H9 (cell line): Measurements from ENCODE around the gene SYNGAP1. TPM values are rescaled to one million over a fixed set of nuclear protein-coding genes. Genes with fewer than 3 reads are reported as not detected.

ENCODE experiments used
- DNase-seq: peaks from one replicate; pipeline ENCODE4 v3.0.0-alpha.2; 2017
- H2AFZ ChIP-seq: one replicate; pipeline ENCODE4 v1.6.1; 2013; ENCODE audit warnings: mild to moderate bottlenecking, low read length, control low read depth, moderate library complexity
- H2AK5ac ChIP-seq: 2 replicates; pipeline ENCODE4 v1.6.1; 2013; ENCODE audit warnings: low read length, control low read depth, mixed read lengths; ENCODE audit not compliant: insufficient read length
- H2BK120ac ChIP-seq: one replicate; pipeline ENCODE4 v1.6.1; 2013; ENCODE audit warnings: low read depth, mild to moderate bottlenecking, low read length, control low read depth, inconsistent platforms; ENCODE audit not compliant: poor library complexity, severe bottlenecking
- H2BK12ac ChIP-seq: 2 replicates; pipeline ENCODE4 v1.6.1; 2013; ENCODE audit warnings: low read length, control low read depth, mixed read lengths, low read depth; ENCODE audit not compliant: insufficient read length
- H2BK15ac ChIP-seq: 2 replicates; pipeline ENCODE4 v1.6.1; 2013; ENCODE audit warnings: low read depth, low read length, control low read depth
- H2BK20ac ChIP-seq: one replicate; pipeline ENCODE4 v1.6.1; 2013; ENCODE audit warnings: low read depth, mild to moderate bottlenecking, low read length, control low read depth, inconsistent platforms; ENCODE audit not compliant: poor library complexity, severe bottlenecking
- H2BK5ac ChIP-seq: 2 replicates; pipeline ENCODE4 v1.6.1; 2013; ENCODE audit warnings: low read length, control low read depth, mixed read lengths; ENCODE audit not compliant: insufficient read length
- H3K14ac ChIP-seq: 2 replicates; pipeline ENCODE4 v1.6.1; 2013; ENCODE audit warnings: low read length, control low read depth; ENCODE audit not compliant: insufficient read depth
- H3K18ac ChIP-seq: 2 replicates; pipeline ENCODE4 v1.6.1; 2013; ENCODE audit warnings: low read depth, mild to moderate bottlenecking, mixed read lengths, low read length, control low read depth; ENCODE audit not compliant: insufficient read length
- H3K23ac ChIP-seq: 2 replicates; pipeline ENCODE4 v1.6.1; 2013; ENCODE audit warnings: low read length, control low read depth, mixed read lengths, low read depth; ENCODE audit not compliant: insufficient read length
- H3K23me2 ChIP-seq: 2 replicates; pipeline ENCODE4 v1.6.1; 2013; ENCODE audit warnings: low read depth, mild to moderate bottlenecking, mixed read lengths, low read length, control low read depth; ENCODE audit not compliant: insufficient read length, poor library complexity, severe bottlenecking
- H3K27ac ChIP-seq: 2 replicates; pipeline ENCODE4 v1.5.1; 2013; ENCODE audit warnings: low read length, control low read depth, mixed read lengths, low read depth; ENCODE audit not compliant: insufficient read length
- H3K27me3 ChIP-seq: 2 replicates; pipeline ENCODE4 v1.6.1; 2013; ENCODE audit warnings: low read length, control low read depth, inconsistent platforms; ENCODE audit not compliant: insufficient read depth
- H3K4ac ChIP-seq: 2 replicates; pipeline ENCODE4 v1.6.1; 2013; ENCODE audit warnings: low read depth, mild to moderate bottlenecking, control low read depth, inconsistent platforms, low read length, moderate library complexity
- H3K4me1 ChIP-seq: 2 replicates; pipeline ENCODE4 v1.6.1; 2013; ENCODE audit warnings: low read length, control low read depth, inconsistent platforms; ENCODE audit not compliant: insufficient read depth
- H3K4me2 ChIP-seq: 2 replicates; pipeline ENCODE4 v1.6.1; 2013; ENCODE audit warnings: low read length, control low read depth, mixed read lengths; ENCODE audit not compliant: insufficient read length, insufficient read depth
- H3K56ac ChIP-seq: 2 replicates; pipeline ENCODE4 v1.6.1; 2013; ENCODE audit warnings: low read depth, mild to moderate bottlenecking, mixed read lengths, low read length, control low read depth; ENCODE audit not compliant: insufficient read length
- H3K79me1 ChIP-seq: 2 replicates; pipeline ENCODE4 v1.6.1; 2013; ENCODE audit warnings: low read depth, mild to moderate bottlenecking, moderate library complexity, low read length, control low read depth, inconsistent platforms; ENCODE audit not compliant: insufficient read depth, poor library complexity, severe bottlenecking
- H3K79me2 ChIP-seq: 2 replicates; pipeline ENCODE4 v1.6.1; 2013; ENCODE audit warnings: low read length, control low read depth, inconsistent platforms; ENCODE audit not compliant: insufficient read depth
- H3K9ac ChIP-seq: 2 replicates; pipeline ENCODE4 v1.6.1; 2013; ENCODE audit warnings: low read length, control low read depth, mixed read lengths; ENCODE audit not compliant: insufficient read length; ENCODE audit errors: extremely low read depth
- H3K9me3 ChIP-seq: one replicate; pipeline ENCODE4 v1.6.1; 2013; ENCODE audit warnings: low read depth, low read length, inconsistent platforms; ENCODE audit not compliant: control insufficient read depth
- H3T11ph ChIP-seq: one replicate; pipeline ENCODE4 v1.6.1; 2013; ENCODE audit warnings: mild to moderate bottlenecking, low read length, control low read depth, inconsistent platforms
- H4K20me1 ChIP-seq: one replicate; pipeline ENCODE4 v1.6.1; 2013; ENCODE audit not compliant: control insufficient read depth, insufficient read length, insufficient read depth
- H4K5ac ChIP-seq: 2 replicates; pipeline ENCODE4 v1.6.1; 2013; ENCODE audit warnings: low read depth, mild to moderate bottlenecking, mixed read lengths, low read length, control low read depth; ENCODE audit not compliant: insufficient read length
- H4K8ac ChIP-seq: replicated peaks from 2 replicates; pipeline ENCODE4 v1.6.1; 2013; ENCODE audit warnings: low read length, control low read depth, mixed read lengths, low read depth; ENCODE audit not compliant: insufficient read length
- H4K91ac ChIP-seq: 2 replicates; pipeline ENCODE4 v1.6.1; 2013; ENCODE audit warnings: low read depth, mild to moderate bottlenecking, moderate library complexity, mixed read lengths, low read length, control low read depth; ENCODE audit not compliant: insufficient read length
- H3K27ac Mint-ChIP-seq, 3 experiments: 2 replicates in 2 of 3; 3 replicates in 1 of 3; pipeline ENCODE4 v1.8.0; 2020 to 2021; ENCODE audit warnings: mixed read lengths in 3 of 3, mild to moderate bottlenecking in 1 of 3, moderate library complexity in 1 of 3
- H3K27me3 Mint-ChIP-seq: 2 replicates; pipeline ENCODE4 v1.8.0; 2021; ENCODE audit warnings: low read depth, mild to moderate bottlenecking, moderate library complexity, mixed read lengths
- H3K36me3 Mint-ChIP-seq, 3 experiments: 2 replicates in 2 of 3; 3 replicates in 1 of 3; pipeline ENCODE4 v1.8.0; 2020 to 2021; ENCODE audit warnings: low read depth in 3 of 3, mixed read lengths in 3 of 3; ENCODE audit not compliant: insufficient read depth in 1 of 3
- H3K4me1 Mint-ChIP-seq, 2 experiments: 2 replicates each; pipeline ENCODE4 v1.8.0; 2020; ENCODE audit warnings: mixed read lengths in 2 of 2
- H3K4me3 Mint-ChIP-seq, 2 experiments: 2 replicates in 1 of 2; 3 replicates in 1 of 2; pipeline ENCODE4 v1.8.0; 2020 to 2021; ENCODE audit warnings: mild to moderate bottlenecking in 2 of 2, mixed read lengths in 2 of 2, moderate library complexity in 1 of 2
- H3K9me3 Mint-ChIP-seq, 2 experiments: 2 replicates in 1 of 2; 3 replicates in 1 of 2; pipeline ENCODE4 v1.8.0; 2020; ENCODE audit warnings: mild to moderate bottlenecking in 2 of 2, mixed read lengths in 2 of 2, moderate library complexity in 1 of 2
- CTCF ChIP-seq: fragments of 200-600 bp; sonication (generic); conservative IDR thresholded peaks from 3 replicates; pipeline ENCODE4 v1.8.0; 2021; ENCODE audit warnings: antibody characterized with exemption, mild to moderate bottlenecking
- WGBS: extraction: QIAGEN DNeasy Blood & Tissue Kit; methylation state at CpG from one replicate; pipeline ENCODE4 v1.1.7; 2013; ENCODE audit warnings: missing lambda C conversion rate, low lambda C conversion rate, mixed read lengths; ENCODE audit not compliant: insufficient read length; ENCODE audit errors: extremely low coverage; 5-methylcytosine and 5-hydroxymethylcytosine counted together
- total RNA-seq: library from RNA; stranded (reverse); gene quantifications from 2 replicates; pipeline ENCODE4 v1.2.1, GENCODE V29; 2021

Gene SYNGAP1
- total RNA-seq, 1 experiment from 2014 or later = 121 TPM

DNA sequence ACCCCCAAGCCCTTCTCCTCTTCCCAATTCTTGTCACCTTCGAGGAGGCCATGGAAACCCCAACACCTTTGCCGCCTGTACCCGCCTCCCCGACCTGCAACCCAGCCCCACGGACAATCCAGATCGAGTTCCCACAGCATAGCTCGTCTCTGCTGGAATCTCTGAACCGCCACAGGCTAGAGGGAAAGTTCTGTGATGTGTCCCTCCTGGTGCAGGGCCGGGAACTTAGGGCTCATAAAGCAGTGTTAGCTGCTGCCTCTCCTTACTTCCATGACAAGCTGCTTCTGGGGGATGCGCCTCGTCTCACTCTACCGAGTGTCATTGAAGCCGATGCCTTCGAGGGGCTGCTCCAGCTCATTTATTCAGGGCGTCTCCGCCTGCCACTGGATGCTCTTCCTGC, 35.2 kb downstream of the SYNGAP1 start:
- Histone ChIP-seq H3K79me1 (no peaks in the 10 kb centered on the region), H3K4ac (no peak overlapping the region), H2BK120ac (no peak overlapping the region), H3K18ac (no peak overlapping the region), H2BK15ac (no peak overlapping the region), H3K79me2 (no peaks in the 10 kb centered on the region), H4K20me1 (no peaks in the 10 kb centered on the region), H3K27me3 (no peaks in the 10 kb centered on the region), H3K23me2 (peaks cover 10% of the 10 kb centered on the region), H2BK20ac (no peak overlapping the region), H3K4me1 (no peaks in the 10 kb centered on the region), H2AK5ac (no peak overlapping the region), H2BK12ac (no peak overlapping the region), H2BK5ac (no peak overlapping the region), H3K14ac (no peak overlapping the region), H4K5ac (no peak overlapping the region), H3T11ph (no peak overlapping the region), H4K8ac (no peak overlapping the region), H3K9me3 (no peaks in the 10 kb centered on the region), H3K4me2 (peak overlapping the region; percentile 78), H3K23ac (no peak overlapping the region), H3K27ac (no peak overlapping the region), H3K9ac (peak overlapping the region; percentile 75), H4K91ac (no peak overlapping the region), H2AFZ (no peak overlapping the region), H3K56ac (no peak overlapping the region)
- H3K27ac Mint-ChIP-seq = peak overlapping the region in 2 of 3 experiments; percentile 80 to 95; a peak in 4 of 7 replicates
- H3K36me3 Mint-ChIP-seq = peaks cover 14 to 54% (median 44%) of the 10 kb centered on the region in 3 experiments
- peaks cover 17 to 25% of the 10 kb centered on the region in 2 experiments for H3K4me1 Mint-ChIP-seq
- no peaks in the 10 kb centered on the region for H3K9me3 Mint-ChIP-seq
- H3K27me3 Mint-ChIP-seq = peaks cover 5% of the 10 kb centered on the region; the same call in 1 of the 2 replicates
- H3K4me3 Mint-ChIP-seq = peak overlapping the region; percentile 96 to 98
- DNase-seq = no peak
- no CpG with 5 or more reads among the region's 16 CpGs for WGBS
- no peak for TF ChIP-seq CTCF
